HepG2 (cell line): ENCODE data around the gene GINS2. TPM values are rescaled to one million over a fixed set of nuclear protein-coding genes. Genes with fewer than 3 reads are reported as not detected.

Experiments used
- ATAC-seq: fragments of 200-7000 bp; cut with Tn5 transposase; 3 replicates; pipeline ENCODE4 v1.9.1; 2020; ENCODE audit warnings: mild to moderate bottlenecking, moderate library complexity
- BruUV-seq: library from RNA; stranded (reverse); fragments of 400-500 nt; replicated peaks from 2 replicates; lab custom pipeline; 2021; lab: Mats Ljungman, UMichigan
- CTCF ChIA-PET: fragments of 300-600 bp; formaldehyde crosslinking; extraction: SDS; loops from one replicate; lab custom pipeline; 2021; ENCODE audit warnings: low total read pairs, inconsistent platforms, low intra/inter-chr PET ratio; lab: Yijun Ruan, JAX
- POLR2A ChIA-PET: fragments of 350-600 bp; sonication (Branson Sonifier 250); formaldehyde crosslinking; loops from one replicate; lab custom pipeline; 2020; ENCODE audit warnings: antibody characterized with exemption, inconsistent platforms; lab: Yijun Ruan, JAX
- DNase-seq: peaks from one replicate; pipeline ENCODE4 v3.0.0-alpha.2; 2015; ENCODE audit warnings: low spot score
- FAIRE-seq: peaks from 3 replicates; lab custom pipeline; 2011; peaks lifted over from hg19 to GRCh38; lab: Jason Lieb, UNC
- H2AFZ ChIP-seq: one replicate; pipeline ENCODE4 v1.6.1; 2011; ENCODE audit warnings: low read length, inconsistent platforms
- H3K27ac ChIP-seq: fragments of 300-600 bp; 3 replicates; pipeline ENCODE4 v1.8.0; 2011; ENCODE audit warnings: mixed run types, mild to moderate bottlenecking, mixed read lengths, low read length, inconsistent platforms; ENCODE audit not compliant: insufficient read depth; ENCODE audit errors: extremely low read length
- H3K27me3 ChIP-seq, 2 experiments: fragments of 200-600 bp in 1 of 2; 2 replicates in 1 of 2; 3 replicates in 1 of 2; pipeline versions ENCODE4 v1.6.0 to v1.8.0; 2011; ENCODE audit warnings: low read length in 2 of 2, mild to moderate bottlenecking in 2 of 2, moderate library complexity in 2 of 2, inconsistent platforms in 1 of 2; ENCODE audit not compliant: insufficient read depth in 2 of 2, control insufficient read depth in 1 of 2
- H3K36me3 ChIP-seq, 2 experiments: fragments of 200-600 bp in 1 of 2; replicated peaks in 1 of 2; 2 replicates in 1 of 2; 3 replicates in 1 of 2; pipeline versions ENCODE4 v1.5.1 to v1.8.0; 2011; ENCODE audit warnings: low read length in 2 of 2, inconsistent platforms in 1 of 2; ENCODE audit not compliant: insufficient read depth in 2 of 2, control insufficient read depth in 1 of 2
- H3K4me1 ChIP-seq: 2 replicates; pipeline ENCODE4 v1.5.1; 2012; ENCODE audit warnings: low read length, inconsistent platforms; ENCODE audit not compliant: insufficient read depth
- H3K4me2 ChIP-seq: 2 replicates; pipeline ENCODE4 v1.6.0; 2011; ENCODE audit warnings: low read depth, low read length, inconsistent platforms
- H3K4me3 ChIP-seq, 3 experiments: fragments of 200-600 bp in 1 of 3; sonication (generic), shearing (Covaris generic) in 1 of 3; replicated peaks in 1 of 3; 2 replicates each; pipeline ENCODE4 v1.5.1; 2011 to 2016; ENCODE audit warnings: low read length in 3 of 3, inconsistent platforms in 2 of 3, low read depth in 2 of 3, mild to moderate bottlenecking in 2 of 3, control low read depth in 1 of 3, mixed read lengths in 1 of 3; ENCODE audit not compliant: insufficient read depth in 1 of 3
- H3K79me2 ChIP-seq: one replicate; pipeline ENCODE4 v1.6.1; 2011; ENCODE audit warnings: low read length, inconsistent platforms; ENCODE audit not compliant: insufficient read depth
- H3K9ac ChIP-seq: 2 replicates; pipeline ENCODE4 v1.6.0; 2011; ENCODE audit warnings: mild to moderate bottlenecking, low read depth, low read length, inconsistent platforms; ENCODE audit not compliant: insufficient read depth
- H3K9me3 ChIP-seq: 2 replicates; pipeline ENCODE4 v1.5.1; 2012; ENCODE audit warnings: mild to moderate bottlenecking, low read length
- H4K20me1 ChIP-seq: 2 replicates; pipeline ENCODE4 v1.6.0; 2011; ENCODE audit warnings: inconsistent platforms, mild to moderate bottlenecking, low read length, moderate library complexity; ENCODE audit not compliant: insufficient read depth
- CC2D1A ChIP-seq: sonication (generic); formaldehyde crosslinking; IDR thresholded peaks from 2 replicates; pipeline ENCODE4 v1.8.1; 2023; ENCODE audit warnings: mild to moderate bottlenecking, missing genetic modification reagents
- HMG20B ChIP-seq: conservative IDR thresholded peaks from 2 replicates; pipeline ENCODE4 v1.6.1; 2016; ENCODE audit warnings: missing genetic modification reagents, missing compliant biosample characterization
- JUN ChIP-seq: sonication (generic); formaldehyde crosslinking; IDR thresholded peaks from 2 replicates; pipeline ENCODE4 v1.4.0; 2020; ENCODE audit warnings: mild to moderate bottlenecking, missing genetic modification reagents
- JUND ChIP-seq: sonication (generic); formaldehyde crosslinking; IDR thresholded peaks from 2 replicates; pipeline ENCODE4 v1.8.0; 2022; ENCODE audit warnings: mild to moderate bottlenecking, missing genetic modification reagents
- PBX3 ChIP-seq: sonication (generic); formaldehyde crosslinking; IDR thresholded peaks from 2 replicates; pipeline ENCODE4 v1.8.1; 2023; ENCODE audit warnings: missing genetic modification reagents, inconsistent platforms, borderline replicate concordance
- SOX5 ChIP-seq: IDR thresholded peaks from 2 replicates; pipeline ENCODE4 v1.6.1; 2016; ENCODE audit warnings: borderline replicate concordance
- ZBTB42 ChIP-seq: sonication (generic); formaldehyde crosslinking; IDR thresholded peaks from 2 replicates; pipeline ENCODE4 v1.5.0; 2020; ENCODE audit warnings: mild to moderate bottlenecking, missing genetic modification reagents
- WGBS: methylation state at CpG from one replicate; pipeline ENCODE4 v1.1.6; 2017; ENCODE audit warnings: low lambda C conversion rate; 5-methylcytosine and 5-hydroxymethylcytosine counted together
- in situ Hi-C: cut with HindIII; loops from 2 replicates; pipeline ENCODE4 v1.10.0; 2017; ENCODE audit warnings: low pct_unique_long_range_greater_than_20kb; ENCODE audit not compliant: extremely low pct_ligation_motif_present
- intact Hi-C: fragments of 100-400 bp; cut with micrococcal nuclease; formaldehyde crosslinking; loops from one replicate; pipeline ENCODE4 v1.10.0; 2022; ENCODE audit not compliant: unreplicated experiment
- polyA plus RNA-seq, 8 experiments: library from polyadenylated mRNA; depleted of rRNA in 3 of 8; stranded (reverse) in 7 of 8; unstranded in 1 of 8; fragments of >200 nt; fragmentation: Illumina TruSeq in 4 of 8; extraction: Trizol in 4 of 8; gene quantifications; 2 replicates each; pipeline versions ENCODE4 v1.2.1 to v1.2.3, GENCODE V29; 2011 to 2016; ENCODE audit warnings: low read depth in 4 of 8, missing spikeins in 1 of 8, mixed read lengths in 1 of 8; ENCODE audit not compliant: insufficient read depth in 1 of 8
- total RNA-seq, 5 experiments: library from RNA; depleted of rRNA; stranded (reverse); fragments of >200 nt; fragmentation: Illumina TruSeq; extraction: Trizol; gene quantifications; 2 replicates each; pipeline ENCODE4 v1.2.3, GENCODE V29; 2016; ENCODE audit warnings: low read depth in 1 of 5
- TF ChIP-seq, protein P1 (sequence below): sonication (generic); formaldehyde crosslinking; IDR thresholded peaks from 2 replicates; pipeline ENCODE4 v1.5.0; 2020; ENCODE audit warnings: missing genetic modification reagents

GINS2 gene
- total and polyA plus RNA-seq, 2 of the 13 experiments (the other 11 are each of a cell fraction or from before 2014, with no cell fraction given): 10.6 to 48.3 TPM

- TF ChIP-seq JUN (CRISPR knock-in tag): 0 out of 2 replicates have a peak, but pooled peaks have one; percentile 56
- peak; percentile 83; the same call in 1 of the 2 replicates for TF ChIP-seq JUND (CRISPR knock-in tag)
- no peak for TF ChIP-seq CC2D1A (CRISPR knock-in tag)
These were observed 31.5 kb upstream of the GINS2 start (continued) for GRCh38 chr16:85720302-85720637.

GRCh38 chr16:85719605-85720301, 31.0 kb upstream of the GINS2 start:
- in situ Hi-C loops: loop anchor here (5.0 kb wide), 1 partner anchor 62 kb away; no protein-coding TSS in a partner anchor
- no peaks in the 10 kb centered on the region for H3K79me2 ChIP-seq

GRCh38 chr16:85718682-85719081, 29.9 kb upstream of the GINS2 start:
- in situ Hi-C loops (loop anchor here (5.0 kb wide), 1 partner anchor 61 kb away; no protein-coding TSS in a partner anchor), intact Hi-C loops (loop anchor here (1.0 to 10.0 kb wide), 2 partner anchors 43 to 324 kb away; no protein-coding TSS in a partner anchor)
- H2AFZ ChIP-seq: no peak overlapping the region
- WGBS: 16% methylated on average over 9 of the region's 11 CpGs
- no peak overlapping the region for H3K4me3 ChIP-seq
- peaks cover 7% of the 10 kb centered on the region; the same call in 1 of the 2 replicates for H3K4me1 ChIP-seq
- H3K36me3 ChIP-seq: no peaks in the 10 kb centered on the region
- ATAC-seq (peak; percentile 55), FAIRE-seq (peak; percentile 80), DNase-seq (peak; percentile 25)
- peaks cover 5 to 37% of the 10 kb centered on the region in 2 experiments; a peak in 4 of 5 replicates for H3K27me3 ChIP-seq
- POLR2A ChIA-PET: no interaction called here
- no peaks in the 10 kb centered on the region for H3K9me3 ChIP-seq
- H3K27ac ChIP-seq: no peak overlapping the region
- no TSS peak for BruUV-seq
- no peak overlapping the region for H3K4me2 ChIP-seq
- CTCF ChIA-PET: interaction anchor here (0.7 to 2.9 kb wide), 3 partner anchors 43 to 349 kb away, joined by 3 to 18 read pairs (median 12); no protein-coding TSS in a partner anchor
- H3K79me2 ChIP-seq: no peaks in the 10 kb centered on the region
- no peak overlapping the region for H3K9ac ChIP-seq
- peaks cover 3% of the 10 kb centered on the region; the same call in 1 of the 2 replicates for H4K20me1 ChIP-seq
- no peak for TF ChIP-seq PBX3
- TF ChIP-seq, protein P1, sequence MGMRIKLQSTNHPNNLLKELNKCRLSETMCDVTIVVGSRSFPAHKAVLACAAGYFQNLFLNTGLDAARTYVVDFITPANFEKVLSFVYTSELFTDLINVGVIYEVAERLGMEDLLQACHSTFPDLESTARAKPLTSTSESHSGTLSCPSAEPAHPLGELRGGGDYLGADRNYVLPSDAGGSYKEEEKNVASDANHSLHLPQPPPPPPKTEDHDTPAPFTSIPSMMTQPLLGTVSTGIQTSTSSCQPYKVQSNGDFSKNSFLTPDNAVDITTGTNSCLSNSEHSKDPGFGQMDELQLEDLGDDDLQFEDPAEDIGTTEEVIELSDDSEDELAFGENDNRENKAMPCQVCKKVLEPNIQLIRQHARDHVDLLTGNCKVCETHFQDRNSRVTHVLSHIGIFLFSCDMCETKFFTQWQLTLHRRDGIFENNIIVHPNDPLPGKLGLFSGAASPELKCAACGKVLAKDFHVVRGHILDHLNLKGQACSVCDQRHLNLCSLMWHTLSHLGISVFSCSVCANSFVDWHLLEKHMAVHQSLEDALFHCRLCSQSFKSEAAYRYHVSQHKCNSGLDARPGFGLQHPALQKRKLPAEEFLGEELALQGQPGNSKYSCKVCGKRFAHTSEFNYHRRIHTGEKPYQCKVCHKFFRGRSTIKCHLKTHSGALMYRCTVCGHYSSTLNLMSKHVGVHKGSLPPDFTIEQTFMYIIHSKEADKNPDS (CRISPR knock-in tag): no peak
- no peak for TF ChIP-seq HMG20B (CRISPR knock-in tag)
- no peak for TF ChIP-seq ZBTB42 (CRISPR knock-in tag)

More at GRCh38 chr16:85719605-85720301, 31.0 kb upstream of the GINS2 start:
- H3K4me2 ChIP-seq: no peak overlapping the region
- H3K27ac ChIP-seq: no peak overlapping the region
- CTCF ChIA-PET: interaction anchor here (0.8 to 2.9 kb wide), 2 partner anchors 299 to 350 kb away, joined by 3 to 12 read pairs; no protein-coding TSS in a partner anchor
- FAIRE-seq (no peak), DNase-seq (no peak), ATAC-seq (no peak)
- H3K9me3 ChIP-seq: no peaks in the 10 kb centered on the region
- peaks cover 17% of the 10 kb centered on the region for H3K4me1 ChIP-seq
- no peak overlapping the region for H3K4me3 ChIP-seq
- H3K36me3 ChIP-seq: no peaks in the 10 kb centered on the region
- no peak overlapping the region for H3K9ac ChIP-seq
- H2AFZ ChIP-seq: no peak overlapping the region
- intact Hi-C loops: loop anchor here (10.0 kb wide), 1 partner anchor 325 kb away; no protein-coding TSS in a partner anchor
- peaks cover 3% of the 10 kb centered on the region; the same call in 1 of the 2 replicates for H4K20me1 ChIP-seq
- BruUV-seq: no TSS peak
- TF ChIP-seq SOX5 (CRISPR knock-in tag): no peak
- H3K27me3 ChIP-seq: peaks cover 4 to 35% of the 10 kb centered on the region in 2 experiments; a peak in 4 of 5 replicates
- WGBS: 25% methylated on average over 11 of the region's 11 CpGs
- POLR2A ChIA-PET: no interaction called here
